KOPT-K1 (cell line): ENCODE data around the gene GABPA.
A peak's percentile ranks its signal among the peaks of the same experiment; 100 is the strongest.
"Not testable (repeated sequence)": the region's sequence is repeated elsewhere in the genome, so short reads cannot be mapped to it uniquely, and the experiment has no call there.

Source experiments
- H3K27ac ChIP-seq: fragments of 200-600 bp; sonication (generic); 2 replicates; pipeline ENCODE4 v1.5.1; 2016; ENCODE audit warnings: antibody characterized with exemption, mild to moderate bottlenecking, low read depth, low read length; ENCODE audit not compliant: poor library complexity, severe bottlenecking
- H3K36me3 ChIP-seq: fragments of 200-600 bp; sonication (generic); 2 replicates; pipeline ENCODE4 v1.5.1; 2017; ENCODE audit warnings: antibody characterized with exemption, mild to moderate bottlenecking, low read length, moderate library complexity; ENCODE audit not compliant: insufficient read depth
- H3K9me3 ChIP-seq: fragments of 200-600 bp; sonication (generic); 2 replicates; pipeline ENCODE4 v1.5.1; 2017; ENCODE audit warnings: antibody characterized with exemption, low read length, mild to moderate bottlenecking; ENCODE audit not compliant: insufficient read depth, poor library complexity, severe bottlenecking

The GABPA gene

GRCh38 chr21:25764065-25764464 is 29.3 kb downstream of the GABPA start:
- Histone ChIP-seq H3K36me3 (peaks cover 91% of the 10 kb centered on the region), H3K27ac (no peak overlapping the region), H3K9me3 (no peaks in the 10 kb centered on the region)

- Histone ChIP-seq H3K9me3 (no peaks in the 10 kb centered on the region), H3K27ac (no peak overlapping the region), H3K36me3 (peaks cover 68% of the 10 kb centered on the region)
These were observed 33.1 kb downstream of the GABPA start for GRCh38 chr21:25767921-25768320.

GRCh38 chr21:25772686-25773085 is 37.9 kb downstream of the GABPA start:
- Histone ChIP-seq H3K9me3 (no peaks in the 10 kb centered on the region), H3K27ac (no peak overlapping the region), H3K36me3 (peaks cover 20% of the 10 kb centered on the region)

GRCh38 chr21:25776440-25776839 is 41.7 kb downstream of the GABPA start:
- no peak overlapping the region for H3K27ac ChIP-seq
- H3K9me3 ChIP-seq, result no peaks in the 10 kb centered on the region
- H3K36me3 ChIP-seq, result no peaks in the 10 kb centered on the region

GRCh38 chr21:25778126-25778875 is 43.5 kb downstream of the GABPA start:
- H3K9me3 ChIP-seq, H3K27ac ChIP-seq, H3K36me3 ChIP-seq: not testable (repeated sequence)

- Histone ChIP-seq H3K27ac (no peak overlapping the region), H3K9me3 (no peaks in the 10 kb centered on the region), H3K36me3 (no peaks in the 10 kb centered on the region)
These were observed 53.9 kb downstream of the GABPA start for GRCh38 chr21:25788677-25789076.

GRCh38 chr21:25790122-25790877 is 55.5 kb downstream of the GABPA start:
- H3K36me3 ChIP-seq, result no peaks in the 10 kb centered on the region
- peak overlapping the region; percentile 16 for H3K27ac ChIP-seq
- H3K9me3 ChIP-seq, result no peaks in the 10 kb centered on the region

- no peaks in the 10 kb centered on the region for H3K36me3 ChIP-seq
- no peak overlapping the region for H3K27ac ChIP-seq
- no peaks in the 10 kb centered on the region for H3K9me3 ChIP-seq
These were observed 56.1 kb downstream of the GABPA start for GRCh38 chr21:25790878-25791204.

GRCh38 chr21:25791319-25791718 is 56.5 kb downstream of the GABPA start:
- no peak overlapping the region for H3K27ac ChIP-seq
- no peaks in the 10 kb centered on the region for H3K36me3 ChIP-seq
- H3K9me3 ChIP-seq, result no peaks in the 10 kb centered on the region

- no peaks in the 10 kb centered on the region for H3K9me3 ChIP-seq
- H3K27ac ChIP-seq, result no peak overlapping the region
- H3K36me3 ChIP-seq, result no peaks in the 10 kb centered on the region
These were observed 66.6 kb downstream of the GABPA start for GRCh38 chr21:25801217-25802014.

GRCh38 chr21:25806060-25806459 is 71.3 kb downstream of the GABPA start:
- H3K9me3 ChIP-seq, result no peaks in the 10 kb centered on the region
- H3K27ac ChIP-seq, result no peak overlapping the region
- no peaks in the 10 kb centered on the region for H3K36me3 ChIP-seq

GRCh38 chr21:25807191-25807590 is 72.4 kb downstream of the GABPA start:
- no peaks in the 10 kb centered on the region for H3K36me3 ChIP-seq
- H3K9me3 ChIP-seq, result no peaks in the 10 kb centered on the region
- H3K27ac ChIP-seq, result no peak overlapping the region

- Histone ChIP-seq H3K9me3 (no peaks in the 10 kb centered on the region), H3K27ac (no peak overlapping the region)
These were observed 74.2 kb downstream of the GABPA start for GRCh38 chr21:25809013-25809412.

GRCh38 chr21:25811186-25811585 is 76.4 kb downstream of the GABPA start:
- H3K9me3 ChIP-seq, result no peaks in the 10 kb centered on the region
- H3K27ac ChIP-seq, result no peak overlapping the region
- no peaks in the 10 kb centered on the region for H3K36me3 ChIP-seq

More at GRCh38 chr21:25809013-25809412, 74.2 kb downstream of the GABPA start:
- H3K36me3 ChIP-seq, result no peaks in the 10 kb centered on the region

GRCh38 chr21:25813917-25814316 is 79.1 kb downstream of the GABPA start:
- Histone ChIP-seq H3K9me3 (no peaks in the 10 kb centered on the region), H3K27ac (no peak overlapping the region), H3K36me3 (no peaks in the 10 kb centered on the region)
